H1 (cell line): Measurements from ENCODE around the gene CEBPB. TPM values are rescaled to one million over a fixed set of nuclear protein-coding genes. Genes with fewer than 3 reads are reported as not detected.

Source experiments
- CHD1 ChIP-seq: IDR thresholded peaks from 2 replicates; pipeline ENCODE4 v1.6.1; 2012; ENCODE audit warnings: low read depth, low read length, improper control_type of control experiment
- CHD7 ChIP-seq: fragments of 300-600 bp; sonication (generic); IDR thresholded peaks from 2 replicates; pipeline ENCODE4 v1.7.1; 2012; ENCODE audit warnings: low read length, moderate library complexity, mild to moderate bottlenecking, inconsistent platforms; ENCODE audit not compliant: insufficient replicate concordance
- CTBP2 ChIP-seq: IDR thresholded peaks from 2 replicates; pipeline ENCODE4 v1.7.0; 2011; ENCODE audit warnings: borderline replicate concordance, mild to moderate bottlenecking, moderate library complexity, mixed read lengths, low read length; ENCODE audit not compliant: insufficient read depth, insufficient read length
- polyA plus RNA-seq, 7 experiments: library from polyadenylated mRNA; depleted of rRNA in 3 of 7; stranded (reverse) in 5 of 7; unstranded in 2 of 7; fragments of >200 nt in 5 of 7; fragments of 200-250 nt in 2 of 7; gene quantifications; 1 replicate in 5 of 7; 2 replicates in 1 of 7; 4 replicates in 1 of 7; pipeline versions ENCODE4 v1.2.1 to v1.2.3, GENCODE V29; 2011 to 2013; ENCODE audit warnings: missing spikeins in 2 of 7, mixed read lengths in 2 of 7
- total RNA-seq: library from RNA; stranded (reverse); fragmentation: NEBNext Ultra II Directional; extraction: Animal tissue kit (Norgen Biotek cat#: 25700); gene quantifications from 2 replicates; pipeline ENCODE4 v1.2.1, GENCODE V29; 2021

The CEBPB gene
- total and polyA plus RNA-seq, 2 of the 8 experiments (the other 6 are each of a cell fraction or from before 2014, with no cell fraction given) = 7.1 to 24.1 TPM

- TF ChIP-seq CHD7 = no peak
- no peak for TF ChIP-seq CTBP2
- no peak for TF ChIP-seq CHD1
Observed at GRCh38 chr20:50202677-50203076, 12.0 kb downstream of the CEBPB start (continued).
